Activated naive CD4-positive, alpha-beta T cell treated with anti-CD3 and anti-CD28 coated beads, Interleukin-2, amount 10 ng/mL, durations not matched to agents 7 days and 5 days (primary cell): ENCODE results near the gene KDM1B.
"Not testable (repeated sequence)": the region's sequence is repeated elsewhere in the genome, so short reads cannot be mapped to it uniquely, and the experiment has no call there.

Experiments used
- CTCF ChIA-PET: fragments of 350-600 bp; sonication (Branson Sonifier 250); formaldehyde crosslinking; loops from one replicate; lab custom pipeline; 2021; ENCODE audit warnings: antibody characterized with exemption; lab: Charles Lee
- DNase-seq: peaks from one replicate; pipeline ENCODE4 v3.0.0-alpha.2; 2020
- H3K27ac Mint-ChIP-seq: one replicate; pipeline ENCODE4 v1.8.0; 2021; ENCODE audit warnings: mild to moderate bottlenecking, moderate library complexity, mixed read lengths
- H3K27me3 Mint-ChIP-seq: one replicate; pipeline ENCODE4 v1.8.0; 2021; ENCODE audit warnings: mild to moderate bottlenecking, mixed read lengths
- H3K36me3 Mint-ChIP-seq: one replicate; pipeline ENCODE4 v1.8.0; 2021; ENCODE audit warnings: mixed read lengths
- H3K4me1 Mint-ChIP-seq: one replicate; pipeline ENCODE4 v1.8.0; 2021; ENCODE audit warnings: mixed read lengths
- H3K4me3 Mint-ChIP-seq: one replicate; pipeline ENCODE4 v1.8.0; 2021; ENCODE audit warnings: mild to moderate bottlenecking, moderate library complexity, mixed read lengths
- H3K9me3 Mint-ChIP-seq: one replicate; pipeline ENCODE4 v1.8.0; 2021; ENCODE audit warnings: mixed read lengths

KDM1B gene

DNA sequence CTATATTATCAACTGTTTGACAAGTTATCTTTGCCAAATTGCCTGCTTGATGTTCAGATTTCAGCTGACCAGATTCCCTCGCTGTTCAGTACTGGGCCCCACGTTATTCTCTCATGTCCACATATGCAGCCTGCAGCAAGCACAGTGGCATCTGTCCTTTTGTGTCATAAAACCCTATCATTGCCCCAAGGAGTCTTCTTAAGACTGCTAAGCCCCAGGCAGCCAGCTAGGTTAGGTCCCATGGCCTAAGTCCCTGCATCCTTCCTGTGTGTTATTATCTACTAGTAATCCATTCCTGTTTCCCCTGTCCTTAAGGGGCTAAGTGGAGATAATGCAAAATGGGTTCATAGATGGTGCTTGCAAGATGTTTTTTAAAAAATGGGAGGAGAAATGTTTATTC is 7.2 kb downstream of the KDM1B start:
- H3K4me1 Mint-ChIP-seq = peaks cover 9% of the 10 kb centered on the region
- no peaks in the 10 kb centered on the region for H3K27me3 Mint-ChIP-seq
- DNase-seq = no peak
- no peaks in the 10 kb centered on the region for H3K9me3 Mint-ChIP-seq
- no peak overlapping the region for H3K4me3 Mint-ChIP-seq
- no peak overlapping the region for H3K27ac Mint-ChIP-seq
- peaks cover 26% of the 10 kb centered on the region for H3K36me3 Mint-ChIP-seq
- CTCF ChIA-PET = no interaction called here

DNA sequence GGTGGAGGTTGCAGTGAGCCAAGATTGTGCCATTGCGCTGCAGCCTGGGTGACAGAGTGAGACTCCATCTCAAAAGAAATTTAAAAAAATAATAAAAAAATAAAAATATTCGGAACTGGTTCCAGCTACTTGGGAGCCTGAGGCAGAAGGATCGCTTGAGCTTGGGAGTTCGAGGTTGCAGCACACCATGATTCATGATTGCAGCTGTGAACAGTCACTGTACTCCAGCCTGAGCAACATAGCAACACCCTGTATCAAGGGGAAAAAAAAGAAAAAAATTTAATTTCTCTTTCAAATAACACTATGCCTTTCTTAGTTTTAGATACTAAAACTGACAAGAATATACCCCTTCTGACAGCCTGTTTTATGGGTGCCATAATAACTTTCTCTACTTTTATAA is 10.5 kb downstream of the KDM1B start:
- CTCF ChIA-PET = no interaction called here
- DNase-seq = no peak
- Mint-ChIP-seq H3K9me3 (peaks cover 3% of the 10 kb centered on the region), H3K27me3 (no peaks in the 10 kb centered on the region), H3K27ac (no peak overlapping the region), H3K4me3 (no peak overlapping the region), H3K4me1 (peaks cover 6% of the 10 kb centered on the region), H3K36me3 (peaks cover 32% of the 10 kb centered on the region)

DNA sequence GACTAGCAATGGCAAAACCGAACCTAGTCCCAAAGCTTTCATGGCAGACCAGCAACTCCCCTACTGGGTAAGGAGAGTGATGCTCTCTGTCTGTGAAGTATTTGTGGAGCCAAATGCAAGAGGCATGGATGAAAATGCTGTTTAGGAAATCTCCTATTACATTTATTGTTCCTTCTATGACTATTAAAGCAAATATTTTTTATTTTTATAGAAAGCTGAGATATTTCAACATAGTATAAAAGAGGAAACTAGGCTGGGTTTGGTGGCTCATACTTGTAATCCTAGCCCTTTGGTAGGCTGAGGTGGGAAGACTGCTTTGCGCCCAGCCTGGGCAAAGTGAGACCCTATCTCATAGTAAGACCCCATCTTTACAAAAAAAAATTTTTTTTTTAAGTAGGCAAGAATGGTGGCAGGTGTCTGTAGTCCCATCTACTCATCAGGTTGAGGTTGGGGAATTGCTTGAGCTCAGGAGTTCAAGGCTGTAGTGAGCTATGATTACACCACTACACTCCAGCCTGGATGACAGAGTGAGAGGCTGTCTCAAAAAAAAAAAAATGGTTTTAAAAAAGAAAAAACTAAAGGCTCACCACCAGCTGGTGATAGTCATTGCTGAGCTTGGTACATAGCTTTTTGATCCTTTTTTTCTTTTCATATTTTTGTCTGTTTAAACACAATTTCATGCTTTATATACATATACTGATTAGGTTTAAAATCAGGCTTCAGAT is 11.3 kb downstream of the KDM1B start:
- Mint-ChIP-seq H3K4me3 (no peak overlapping the region), H3K36me3 (peaks cover 27% of the 10 kb centered on the region), H3K4me1 (no peaks in the 10 kb centered on the region), H3K27ac (no peak overlapping the region), H3K27me3 (no peaks in the 10 kb centered on the region), H3K9me3 (peaks cover 3% of the 10 kb centered on the region)
- CTCF ChIA-PET = interaction anchor here (0.6 kb wide), 2 partner anchors 35 to 1242 kb away, joined by 3 read pairs; no protein-coding TSS in a partner anchor
- DNase-seq = no peak

DNA sequence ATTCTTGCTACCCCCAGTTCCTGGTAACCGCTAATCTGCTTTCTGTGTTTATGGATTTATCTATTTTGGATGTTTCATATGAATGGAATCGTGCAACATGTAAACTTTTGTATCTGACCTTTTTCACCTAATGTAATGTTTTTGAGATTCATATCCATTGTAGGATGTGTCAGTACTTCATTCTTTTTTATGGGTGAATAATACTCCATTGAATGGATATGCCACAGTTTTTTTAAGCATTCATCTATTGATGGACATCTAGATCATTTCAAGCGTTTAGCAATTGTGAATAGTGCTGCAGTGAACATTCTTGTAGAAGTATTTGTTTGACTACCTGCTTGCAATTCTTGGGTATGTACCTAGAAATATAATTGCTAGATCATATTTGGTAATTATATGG is 13.0 kb downstream of the KDM1B start:
- H3K27ac Mint-ChIP-seq = no peak overlapping the region
- peaks cover 22% of the 10 kb centered on the region for H3K36me3 Mint-ChIP-seq
- H3K4me3 Mint-ChIP-seq = no peak overlapping the region
- H3K4me1 Mint-ChIP-seq = no peaks in the 10 kb centered on the region
- peaks cover 3% of the 10 kb centered on the region for H3K9me3 Mint-ChIP-seq
- CTCF ChIA-PET = no interaction called here
- no peaks in the 10 kb centered on the region for H3K27me3 Mint-ChIP-seq
- DNase-seq = no peak

DNA sequence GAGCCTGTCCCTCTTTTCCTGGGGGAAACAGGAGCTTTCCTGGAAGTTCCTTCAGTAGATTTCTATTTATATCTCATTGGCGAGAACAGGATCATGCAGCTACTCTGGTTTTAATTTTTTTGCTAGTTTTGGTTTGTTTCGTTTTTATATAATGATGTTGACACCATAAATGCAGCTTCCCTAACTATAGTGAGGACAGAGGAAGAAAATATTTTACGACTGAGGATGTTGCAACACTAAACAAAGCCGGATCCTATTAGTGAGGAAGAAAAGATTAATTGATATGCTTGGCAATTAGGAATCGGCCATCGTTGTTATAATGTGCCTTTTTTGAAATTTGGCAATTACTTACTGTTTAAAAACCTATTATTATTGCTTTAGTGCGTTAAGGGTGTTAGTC is 16.6 kb downstream of the KDM1B start:
- Mint-ChIP-seq H3K36me3 (peaks cover 29% of the 10 kb centered on the region), H3K27me3 (no peaks in the 10 kb centered on the region), H3K4me1 (no peaks in the 10 kb centered on the region), H3K9me3 (peaks cover 3% of the 10 kb centered on the region), H3K4me3 (no peak overlapping the region), H3K27ac (no peak overlapping the region)
- CTCF ChIA-PET = no interaction called here
- no peak for DNase-seq

DNA sequence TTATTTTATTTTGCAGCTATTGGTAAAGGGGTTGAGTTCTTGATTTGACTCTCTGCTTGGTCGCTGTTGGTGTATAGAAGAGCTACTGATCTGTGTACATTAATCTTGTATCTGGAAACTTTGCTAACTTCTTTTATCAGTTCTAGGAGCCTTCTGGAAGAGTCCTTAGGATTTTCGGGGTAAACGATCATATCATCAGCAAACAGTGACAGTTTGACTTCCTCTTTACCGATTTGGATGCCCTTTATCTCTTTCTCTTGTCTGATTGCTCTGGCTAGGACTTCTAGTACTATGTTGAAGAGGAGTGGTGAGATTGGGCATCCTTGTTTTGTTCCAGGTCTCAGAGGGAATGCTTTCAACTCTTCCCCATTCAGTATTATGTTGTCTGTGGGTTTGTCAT is 21.0 kb downstream of the KDM1B start:
- peaks cover 27% of the 10 kb centered on the region for H3K36me3 Mint-ChIP-seq
- H3K9me3 Mint-ChIP-seq, CTCF ChIA-PET, H3K27me3 Mint-ChIP-seq, H3K4me3 Mint-ChIP-seq, H3K27ac Mint-ChIP-seq, H3K4me1 Mint-ChIP-seq, DNase-seq: not testable (repeated sequence)

DNA sequence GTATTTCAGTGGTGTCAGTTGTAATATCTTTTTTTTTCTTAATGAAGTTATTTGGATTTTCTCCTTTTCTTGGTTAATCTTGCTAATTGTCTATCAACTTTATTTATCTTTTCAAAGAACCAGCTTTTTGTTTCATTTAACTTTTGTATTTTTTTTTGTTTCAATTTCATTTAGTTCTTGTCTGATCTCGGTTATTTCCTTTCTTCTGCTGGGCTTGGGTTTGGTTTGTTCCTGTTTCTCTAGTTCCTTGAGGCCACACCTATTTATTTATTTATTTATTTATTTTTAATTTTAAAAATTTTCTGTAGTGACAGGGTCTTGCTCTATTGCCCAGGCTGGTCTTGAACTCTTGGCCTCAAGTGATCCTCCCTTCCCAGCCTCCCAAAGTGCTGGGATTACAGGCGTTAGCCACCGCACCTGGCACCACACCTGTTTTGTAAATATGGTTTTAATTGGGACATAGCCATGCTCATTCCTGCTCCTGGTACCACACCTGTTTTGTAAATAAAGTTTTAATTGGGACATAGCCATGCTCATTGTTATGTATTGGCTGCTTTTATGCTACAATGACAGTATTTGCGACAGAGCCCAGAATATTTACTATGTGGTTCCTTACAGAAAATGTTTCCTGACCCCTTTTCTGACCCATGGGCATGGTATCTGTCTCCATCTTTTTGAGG is 22.2 kb downstream of the KDM1B start:
- H3K36me3 Mint-ChIP-seq = peaks cover 24% of the 10 kb centered on the region
- no peaks in the 10 kb centered on the region for H3K27me3 Mint-ChIP-seq
- H3K4me1 Mint-ChIP-seq = peaks cover 3% of the 10 kb centered on the region
- no peak overlapping the region for H3K4me3 Mint-ChIP-seq
- H3K27ac Mint-ChIP-seq = no peak overlapping the region
- DNase-seq = no peak
- no peaks in the 10 kb centered on the region for H3K9me3 Mint-ChIP-seq
- CTCF ChIA-PET = no interaction called here

DNA sequence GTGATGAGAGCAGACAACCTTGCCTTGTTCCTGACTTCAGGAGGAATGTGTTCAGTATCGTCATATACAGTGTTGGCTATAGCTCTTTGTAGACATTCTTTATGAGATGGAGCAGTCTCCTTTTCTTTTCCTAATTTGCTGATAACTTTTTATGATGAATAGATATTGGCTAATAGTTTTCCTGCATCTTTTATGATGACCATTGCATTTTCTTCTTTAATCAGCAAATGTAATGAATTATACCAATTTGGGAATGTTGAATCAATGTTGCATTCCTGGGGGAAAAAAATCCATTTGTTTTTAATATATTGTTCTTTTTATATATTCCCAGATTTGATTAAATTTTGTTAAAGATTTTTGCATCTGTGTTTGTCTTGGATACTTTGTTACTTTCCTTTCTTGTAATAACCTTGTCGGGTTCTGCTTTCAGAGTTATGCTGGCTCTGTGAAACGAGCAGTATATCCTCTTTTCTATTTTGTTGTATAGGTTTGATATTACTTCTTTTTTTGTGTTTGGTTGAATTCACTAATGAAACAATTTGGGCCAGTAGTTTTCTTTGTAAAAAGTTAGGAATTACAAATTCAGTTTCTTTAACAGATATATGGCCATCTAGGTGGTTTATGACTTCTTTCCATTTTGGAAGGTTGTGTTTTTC is 23.9 kb downstream of the KDM1B start:
- H3K27me3 Mint-ChIP-seq = no peaks in the 10 kb centered on the region
- CTCF ChIA-PET = no interaction called here

DNA sequence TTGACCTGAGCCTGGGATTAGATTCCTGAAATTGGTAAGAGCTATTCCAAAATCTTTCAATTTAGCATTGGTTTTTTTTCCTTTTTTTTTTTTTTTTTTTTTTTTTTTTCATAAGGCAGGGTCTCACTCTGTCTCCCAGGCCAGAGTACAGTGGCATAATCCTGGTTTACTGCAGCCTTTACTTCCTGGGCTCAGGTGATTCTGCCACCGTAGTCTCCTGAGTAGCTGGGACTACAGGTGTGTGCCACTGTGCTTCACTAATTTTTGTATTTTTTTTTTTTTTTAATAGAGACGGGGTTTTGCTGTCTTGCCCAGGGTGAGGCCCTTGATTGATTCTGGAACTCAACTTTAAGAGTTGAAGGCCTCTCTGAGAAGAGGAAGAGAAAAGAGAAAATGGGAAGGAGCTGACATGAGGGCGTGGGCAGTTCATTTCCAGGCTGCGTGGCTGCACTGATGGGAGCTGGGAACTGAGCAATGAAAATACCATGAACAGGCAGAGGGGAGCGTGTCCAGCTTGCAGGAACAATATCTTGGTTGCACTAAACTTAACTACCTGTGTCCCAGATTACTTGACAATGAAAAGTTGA is 24.6 kb downstream of the KDM1B start:
- Mint-ChIP-seq H3K9me3 (no peaks in the 10 kb centered on the region), H3K4me1 (peaks cover 3% of the 10 kb centered on the region), H3K27ac (no peak overlapping the region), H3K36me3 (peaks cover 21% of the 10 kb centered on the region), H3K27me3 (no peaks in the 10 kb centered on the region), H3K4me3 (no peak overlapping the region)
- no peak for DNase-seq
- CTCF ChIA-PET = no interaction called here

More for the DNA sequence above, 23.9 kb downstream of the KDM1B start:
- peaks cover 3% of the 10 kb centered on the region for H3K4me1 Mint-ChIP-seq
- no peaks in the 10 kb centered on the region for H3K9me3 Mint-ChIP-seq
- H3K4me3 Mint-ChIP-seq = no peak overlapping the region
- DNase-seq = no peak
- H3K27ac Mint-ChIP-seq = no peak overlapping the region
- H3K36me3 Mint-ChIP-seq = peaks cover 24% of the 10 kb centered on the region

DNA sequence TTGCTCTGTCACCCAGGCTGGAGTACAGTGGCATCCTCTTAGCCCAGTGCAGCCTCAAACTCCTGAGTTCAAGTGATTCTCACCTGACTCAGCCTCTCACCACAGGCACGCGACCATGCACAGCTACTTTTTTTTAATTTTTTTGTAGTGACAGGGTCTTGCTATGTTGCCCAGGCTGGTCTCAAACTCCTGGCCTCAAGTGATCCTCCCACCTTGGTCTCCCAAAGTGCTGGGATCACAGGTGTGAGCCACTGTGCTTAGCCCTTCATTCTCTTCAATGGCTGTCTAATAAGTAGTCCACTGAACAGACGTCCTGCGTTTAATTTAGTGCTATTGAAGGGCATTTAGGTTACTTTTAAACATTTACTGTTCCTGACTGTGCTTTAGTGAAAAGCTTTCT is 27.3 kb downstream of the KDM1B start:
- DNase-seq = no peak
- Mint-ChIP-seq H3K9me3 (no peaks in the 10 kb centered on the region), H3K4me3 (no peak overlapping the region), H3K36me3 (peaks cover 14% of the 10 kb centered on the region), H3K27me3 (no peaks in the 10 kb centered on the region), H3K27ac (no peak overlapping the region), H3K4me1 (peaks cover 3% of the 10 kb centered on the region)
- CTCF ChIA-PET = no interaction called here

DNA sequence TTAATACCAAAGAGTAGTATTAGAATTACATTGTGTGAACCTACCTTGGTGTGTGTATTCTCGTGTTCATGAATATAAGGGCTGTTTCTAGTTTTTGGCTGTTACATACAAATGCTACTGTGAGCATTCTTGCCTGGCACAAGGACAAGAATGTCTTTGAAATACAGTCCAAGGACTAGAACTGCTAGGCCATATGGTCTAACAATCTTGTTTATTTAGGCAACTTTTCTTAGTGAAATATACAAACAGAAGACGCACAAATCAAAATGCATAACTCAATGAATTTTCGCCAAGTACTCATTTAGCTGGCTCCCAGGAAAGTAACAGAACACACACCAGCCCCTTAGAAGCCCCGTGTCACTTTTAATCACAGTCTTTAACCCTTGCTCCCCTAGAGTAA is 28.5 kb downstream of the KDM1B start:
- DNase-seq = no peak
- H3K27me3 Mint-ChIP-seq = no peaks in the 10 kb centered on the region
- H3K4me1 Mint-ChIP-seq = peaks cover 3% of the 10 kb centered on the region
- CTCF ChIA-PET = no interaction called here
- peaks cover 11% of the 10 kb centered on the region for H3K36me3 Mint-ChIP-seq
- H3K4me3 Mint-ChIP-seq = no peak overlapping the region
- no peak overlapping the region for H3K27ac Mint-ChIP-seq
- H3K9me3 Mint-ChIP-seq = no peaks in the 10 kb centered on the region

DNA sequence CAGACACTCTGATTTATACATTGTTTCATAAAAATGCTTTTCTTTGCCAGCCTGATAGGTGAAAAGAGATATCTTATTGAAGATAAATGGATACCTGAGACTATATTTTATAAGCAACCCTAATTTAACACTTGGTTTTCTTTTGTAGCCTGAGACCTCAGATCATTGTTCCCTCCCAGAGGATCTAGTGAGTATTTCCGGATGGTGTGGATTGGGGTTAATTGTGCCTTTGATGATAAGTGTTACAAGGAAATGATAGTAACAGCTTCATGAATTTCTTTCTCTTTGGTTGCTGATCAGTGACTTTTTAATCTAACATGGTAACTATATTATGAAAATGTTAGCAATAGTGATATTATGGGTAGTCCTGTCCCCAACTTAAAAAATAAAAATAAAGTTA is 30.4 kb downstream of the KDM1B start:
- H3K36me3 Mint-ChIP-seq = peaks cover 7% of the 10 kb centered on the region

DNA sequence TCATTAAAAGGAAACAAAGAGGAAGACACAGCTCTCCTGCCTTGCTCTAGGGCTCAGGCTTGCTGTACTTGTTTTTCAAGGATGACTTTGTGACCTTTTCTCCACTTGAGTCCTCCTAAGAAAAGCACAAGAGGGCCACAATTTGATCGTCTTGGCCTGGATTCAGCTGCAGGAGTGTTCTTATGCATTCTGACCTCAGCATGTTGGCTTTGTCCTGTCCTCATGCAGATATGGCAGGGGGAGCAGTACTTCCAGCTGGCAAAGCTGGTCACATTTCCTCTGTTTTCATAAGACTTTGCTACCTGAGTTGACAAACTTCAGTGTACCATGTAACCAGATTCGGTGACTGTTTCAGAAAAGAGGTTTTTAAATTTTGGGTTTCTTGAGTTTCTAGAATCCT is 30.8 kb downstream of the KDM1B start:
- CTCF ChIA-PET = no interaction called here
- H3K9me3 Mint-ChIP-seq = no peaks in the 10 kb centered on the region
- H3K27ac Mint-ChIP-seq = no peak overlapping the region
- H3K4me1 Mint-ChIP-seq = peaks cover 3% of the 10 kb centered on the region
- H3K4me3 Mint-ChIP-seq = no peak overlapping the region
- H3K27me3 Mint-ChIP-seq = no peaks in the 10 kb centered on the region
- peaks cover 5% of the 10 kb centered on the region for H3K36me3 Mint-ChIP-seq
- DNase-seq = no peak

More for the DNA sequence above, 30.4 kb downstream of the KDM1B start:
- Mint-ChIP-seq H3K9me3 (no peaks in the 10 kb centered on the region), H3K4me1 (peaks cover 3% of the 10 kb centered on the region), H3K4me3 (no peak overlapping the region), H3K27me3 (no peaks in the 10 kb centered on the region), H3K27ac (no peak overlapping the region)
- CTCF ChIA-PET = no interaction called here
- no peak for DNase-seq

DNA sequence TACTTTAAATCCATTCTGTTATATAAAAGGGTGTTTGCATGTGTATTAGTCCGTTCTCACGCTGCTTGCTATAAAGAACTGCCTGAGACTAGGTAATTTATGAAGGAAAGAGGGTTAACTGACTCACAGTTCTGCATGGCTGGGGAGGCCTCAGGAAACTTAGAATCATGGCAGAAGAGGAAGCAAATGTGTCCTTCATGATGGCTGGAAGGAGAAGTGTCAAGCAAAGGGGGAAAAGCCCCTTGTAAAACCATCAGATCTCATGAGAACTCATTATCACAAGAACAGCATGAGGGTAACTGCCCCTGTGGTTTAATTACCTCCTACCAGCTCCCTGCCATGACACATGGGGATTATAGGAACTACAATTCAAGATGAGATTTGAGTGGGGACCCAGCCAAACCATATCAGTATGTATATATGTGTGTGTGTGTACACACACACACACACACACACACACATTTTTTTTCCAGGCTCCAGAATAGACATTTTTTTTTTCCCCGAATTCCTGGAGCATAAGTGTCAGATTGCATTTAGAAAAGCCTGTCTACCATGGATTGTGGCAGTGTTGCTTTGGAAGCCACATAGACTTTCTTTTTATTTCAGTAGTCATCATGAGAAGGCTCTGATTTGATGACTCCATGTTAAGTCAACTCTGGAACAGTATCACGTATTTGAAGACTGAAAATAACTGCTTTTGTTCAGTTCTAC is 31.5 kb downstream of the KDM1B start:
- H3K36me3 Mint-ChIP-seq = peaks cover 5% of the 10 kb centered on the region
- DNase-seq = no peak
- H3K27me3 Mint-ChIP-seq = no peaks in the 10 kb centered on the region
- CTCF ChIA-PET = no interaction called here
- H3K4me1 Mint-ChIP-seq = peaks cover 3% of the 10 kb centered on the region
- H3K4me3 Mint-ChIP-seq = no peak overlapping the region
- H3K9me3 Mint-ChIP-seq = no peaks in the 10 kb centered on the region
- H3K27ac Mint-ChIP-seq = no peak overlapping the region
